PC-9 (cell line): ENCODE results near the gene BTN1A1. TPM values are rescaled to one million over a fixed set of nuclear protein-coding genes. Genes with fewer than 3 reads are reported as not detected.
"Not testable (repeated sequence)": the region's sequence is repeated elsewhere in the genome, so short reads cannot be mapped to it uniquely, and the experiment has no call there.

Experiments used
- BruUV-seq: library from RNA; stranded (reverse); fragments of 400-500 nt; replicated peaks from 2 replicates; lab custom pipeline; 2021; lab: Mats Ljungman, UMichigan
- CTCF ChIA-PET: fragments of 300-600 bp; sonication (Branson Sonifier 250); formaldehyde crosslinking; loops from one replicate; lab custom pipeline; 2022; ENCODE audit warnings: antibody characterized with exemption; lab: Charles Lee
- POLR2A ChIA-PET: fragments of 300-600 bp; sonication (Branson Sonifier 250); formaldehyde crosslinking; loops from one replicate; lab custom pipeline; 2022; ENCODE audit warnings: antibody characterized with exemption; ENCODE audit not compliant: unreplicated experiment; lab: Charles Lee
- DNase-seq, 2 experiments: peaks; one replicate each; pipeline versions ENCODE4 v3.0.0 to v3.0.0-alpha.2; 2015 to 2022; ENCODE audit warnings: mixed read lengths in 1 of 2
- H2AFZ ChIP-seq: fragments of 200-600 bp; sonication (generic); 2 replicates; pipeline ENCODE4 v1.8.1; 2017; ENCODE audit warnings: antibody characterized with exemption
- H3F3A ChIP-seq: fragments of 200-600 bp; sonication (generic); 2 replicates; pipeline ENCODE4 v1.8.1; 2017; ENCODE audit warnings: antibody characterized with exemption, mild to moderate bottlenecking, low read depth; ENCODE audit not compliant: insufficient read depth
- H3K27ac ChIP-seq: fragments of 200-600 bp; sonication (generic); 2 replicates; pipeline ENCODE4 v1.6.1; 2016; ENCODE audit warnings: mixed run types
- H3K27me3 ChIP-seq: fragments of 200-600 bp; sonication (generic); 2 replicates; pipeline ENCODE4 v1.6.1; 2016; ENCODE audit warnings: low read depth, mixed run types; ENCODE audit not compliant: insufficient read depth
- H3K36me3 ChIP-seq: fragments of 200-600 bp; sonication (generic); 2 replicates; pipeline ENCODE4 v1.6.1; 2016; ENCODE audit warnings: low read depth, mixed run types
- H3K4me1 ChIP-seq: fragments of 200-600 bp; sonication (generic); replicated peaks from 2 replicates; pipeline ENCODE4 v1.6.1; 2016; ENCODE audit warnings: mixed run types; ENCODE audit not compliant: insufficient read depth
- H3K4me2 ChIP-seq: fragments of 200-600 bp; sonication (generic); 2 replicates; pipeline ENCODE4 v1.6.1; 2017; ENCODE audit warnings: mixed run types
- H3K4me3 ChIP-seq: fragments of 200-600 bp; sonication (generic); 2 replicates; pipeline ENCODE4 v1.6.1; 2016; ENCODE audit warnings: mixed run types
- H3K79me2 ChIP-seq: fragments of 200-600 bp; sonication (generic); 2 replicates; pipeline ENCODE4 v1.6.1; 2017; ENCODE audit warnings: low read depth, mixed run types
- H3K9me2 ChIP-seq: fragments of 200-600 bp; sonication (generic); 2 replicates; pipeline ENCODE4 v1.8.1; 2017; ENCODE audit warnings: mild to moderate bottlenecking; ENCODE audit not compliant: insufficient read depth
- H3K9me3 ChIP-seq: fragments of 200-600 bp; sonication (generic); 2 replicates; pipeline ENCODE4 v1.8.1; 2016; ENCODE audit warnings: low read depth; ENCODE audit not compliant: insufficient read depth
- H4K20me1 ChIP-seq: fragments of 200-600 bp; sonication (generic); 2 replicates; pipeline ENCODE4 v1.8.1; 2017; ENCODE audit not compliant: insufficient read depth
- EZH2 ChIP-seq: fragments of 200-600 bp; sonication (generic); IDR thresholded peaks from 2 replicates; pipeline ENCODE4 v1.8.0; 2017; ENCODE audit warnings: antibody characterized with exemption, low read depth
- intact Hi-C: fragments of 100-400 bp; cut with micrococcal nuclease; formaldehyde crosslinking; loops from one replicate; pipeline ENCODE4 v1.10.0; 2022; ENCODE audit not compliant: unreplicated experiment
- total RNA-seq: library from RNA; stranded (reverse); gene quantifications from 2 replicates; pipeline ENCODE4 v1.2.3, GENCODE V29; 2021
- TF ChIP-seq, protein P1 (sequence below): fragments of 200-600 bp; sonication (generic); conservative IDR thresholded peaks from 2 replicates; pipeline ENCODE4 v1.6.1; 2017; ENCODE audit warnings: mixed run types, antibody characterized with exemption, mild to moderate bottlenecking, moderate library complexity

BTN1A1 gene
- total RNA-seq, 1 experiment from 2014 or later, result not detected

GRCh38 chr6:26524314-26524713 is 24.2 kb downstream of the BTN1A1 start:
- H3K36me3 ChIP-seq, DNase-seq, BruUV-seq, H3K9me2 ChIP-seq, intact Hi-C loops, H2AFZ ChIP-seq, POLR2A ChIA-PET, H3K27me3 ChIP-seq, H3K4me3 ChIP-seq, H3K27ac ChIP-seq, H3K9me3 ChIP-seq, H4K20me1 ChIP-seq: not testable (repeated sequence)
- CTCF ChIA-PET, result interaction anchor here (0.6 kb wide), 1 partner anchor 438 kb away, joined by 3 read pairs; no protein-coding TSS in a partner anchor
- Histone ChIP-seq H3K4me1 (peaks cover 29% of the 10 kb centered on the region), H3K79me2 (peaks cover 36% of the 10 kb centered on the region), H3F3A (peaks cover 19% of the 10 kb centered on the region), H3K4me2 (peak overlapping the region; percentile 71)

DNA sequence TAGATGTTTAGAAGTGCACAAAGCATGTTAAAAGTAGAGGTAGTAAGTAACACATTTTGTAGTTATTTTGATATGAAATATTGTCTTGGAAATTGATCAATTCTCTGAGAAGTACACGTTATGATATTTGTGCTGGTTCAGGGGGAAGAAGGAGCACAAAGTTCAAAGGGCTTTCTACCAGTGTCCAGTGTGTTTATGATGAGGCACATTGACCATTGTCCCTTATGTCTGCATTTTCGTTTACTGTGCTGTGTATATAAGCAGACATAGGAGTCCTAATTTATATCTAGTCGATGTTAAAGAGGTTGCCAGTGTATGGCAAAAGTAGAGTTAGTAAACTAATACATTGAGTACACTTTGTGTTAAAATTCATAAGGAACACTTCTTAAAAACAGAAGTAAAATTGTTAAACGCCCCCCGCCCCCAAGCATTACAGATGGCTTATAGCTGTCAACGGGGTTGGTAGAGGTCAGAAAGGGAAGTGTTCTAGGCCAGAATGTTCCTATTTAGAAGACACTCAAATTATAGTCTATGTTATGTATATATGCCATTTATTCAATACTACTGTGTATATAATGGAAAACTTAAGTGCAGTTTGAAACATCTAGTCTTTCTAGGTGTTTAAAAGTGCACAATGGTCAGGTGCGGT is 24.7 kb downstream of the BTN1A1 start:
- H3K9me3 ChIP-seq, result no peaks in the 10 kb centered on the region
- H3K27me3 ChIP-seq, result no peaks in the 10 kb centered on the region
- peaks cover 19% of the 10 kb centered on the region for H3F3A ChIP-seq
- no peak overlapping the region for H3K27ac ChIP-seq
- TF ChIP-seq, protein P1, sequence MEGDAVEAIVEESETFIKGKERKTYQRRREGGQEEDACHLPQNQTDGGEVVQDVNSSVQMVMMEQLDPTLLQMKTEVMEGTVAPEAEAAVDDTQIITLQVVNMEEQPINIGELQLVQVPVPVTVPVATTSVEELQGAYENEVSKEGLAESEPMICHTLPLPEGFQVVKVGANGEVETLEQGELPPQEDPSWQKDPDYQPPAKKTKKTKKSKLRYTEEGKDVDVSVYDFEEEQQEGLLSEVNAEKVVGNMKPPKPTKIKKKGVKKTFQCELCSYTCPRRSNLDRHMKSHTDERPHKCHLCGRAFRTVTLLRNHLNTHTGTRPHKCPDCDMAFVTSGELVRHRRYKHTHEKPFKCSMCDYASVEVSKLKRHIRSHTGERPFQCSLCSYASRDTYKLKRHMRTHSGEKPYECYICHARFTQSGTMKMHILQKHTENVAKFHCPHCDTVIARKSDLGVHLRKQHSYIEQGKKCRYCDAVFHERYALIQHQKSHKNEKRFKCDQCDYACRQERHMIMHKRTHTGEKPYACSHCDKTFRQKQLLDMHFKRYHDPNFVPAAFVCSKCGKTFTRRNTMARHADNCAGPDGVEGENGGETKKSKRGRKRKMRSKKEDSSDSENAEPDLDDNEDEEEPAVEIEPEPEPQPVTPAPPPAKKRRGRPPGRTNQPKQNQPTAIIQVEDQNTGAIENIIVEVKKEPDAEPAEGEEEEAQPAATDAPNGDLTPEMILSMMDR, result no peak
- TF ChIP-seq EZH2, result no peak
- H3K4me1 ChIP-seq, result peaks cover 28% of the 10 kb centered on the region
- H3K4me2 ChIP-seq, result peak overlapping the region; percentile 71; the same call in 1 of the 2 replicates
- no peak overlapping the region for H2AFZ ChIP-seq
- BruUV-seq, result no TSS peak
- peaks cover 36% of the 10 kb centered on the region for H3K79me2 ChIP-seq
- CTCF ChIA-PET, result no interaction called here
- intact Hi-C loops, result no loop called here
- POLR2A ChIA-PET, result no interaction called here
- H3K36me3 ChIP-seq, result no peaks in the 10 kb centered on the region
- no peak for DNase-seq
- no peaks in the 10 kb centered on the region for H4K20me1 ChIP-seq
- no peaks in the 10 kb centered on the region for H3K9me2 ChIP-seq
- H3K4me3 ChIP-seq, result no peak overlapping the region

- Histone ChIP-seq H4K20me1 (no peaks in the 10 kb centered on the region), H3K36me3 (no peaks in the 10 kb centered on the region), H3K27ac (no peak overlapping the region), H3K27me3 (no peaks in the 10 kb centered on the region), H3K79me2 (peaks cover 36% of the 10 kb centered on the region), H2AFZ (no peak overlapping the region), H3K4me3 (no peak overlapping the region), H3K9me3 (no peaks in the 10 kb centered on the region), H3F3A (peaks cover 19% of the 10 kb centered on the region), H3K4me1 (peaks cover 21% of the 10 kb centered on the region), H3K4me2 (no peak overlapping the region), H3K9me2 (no peaks in the 10 kb centered on the region)
- BruUV-seq, result no TSS peak
- intact Hi-C loops, result no loop called here
- no peak for DNase-seq
- POLR2A ChIA-PET, result interaction anchor here (0.6 kb wide), 1 partner anchor 345 kb away, joined by 4 read pairs; no protein-coding TSS in a partner anchor
- TF ChIP-seq, protein P1, result no peak
- no peak for TF ChIP-seq EZH2
- CTCF ChIA-PET, result no interaction called here
Observed at GRCh38 chr6:26525838-26526237, 25.7 kb downstream of the BTN1A1 start.
